WTC11 (cell line): ENCODE results near the gene TRRAP. TPM values are rescaled to one million over a fixed set of nuclear protein-coding genes. Genes with fewer than 3 reads are reported as not detected.

Experiments
- ATAC-seq: fragments of 200-7000 bp; cut with Tn5 transposase; 2 replicates; pipeline ENCODE4 v1.10.0; 2021; ENCODE audit warnings: mild to moderate bottlenecking, moderate library complexity
- CTCF ChIA-PET: fragments of 300-600 bp; sonication (Branson Sonifier 250); formaldehyde crosslinking; loops from one replicate; lab custom pipeline; 2021; ENCODE audit warnings: antibody characterized with exemption; lab: Charles Lee
- POLR2A ChIA-PET: fragments of 350-600 bp; sonication (Branson Sonifier 250); formaldehyde crosslinking; loops from one replicate; lab custom pipeline; 2021; ENCODE audit warnings: antibody characterized with exemption; lab: Charles Lee
- DNase-seq: peaks from one replicate; pipeline ENCODE4 v3.0.0; 2021; ENCODE audit warnings: low spot score
- H3K27ac Mint-ChIP-seq: 2 replicates; pipeline ENCODE4 v1.8.0; 2021; ENCODE audit warnings: mixed read lengths
- H3K27me3 Mint-ChIP-seq: 2 replicates; pipeline ENCODE4 v1.8.0; 2021; ENCODE audit warnings: low read depth, mild to moderate bottlenecking, moderate library complexity, mixed read lengths
- H3K36me3 Mint-ChIP-seq: 2 replicates; pipeline ENCODE4 v1.8.0; 2021; ENCODE audit warnings: mixed read lengths
- H3K4me1 Mint-ChIP-seq: 2 replicates; pipeline ENCODE4 v1.8.0; 2022; ENCODE audit warnings: mixed read lengths
- H3K4me3 Mint-ChIP-seq: 2 replicates; pipeline ENCODE4 v1.8.0; 2021; ENCODE audit warnings: mild to moderate bottlenecking, moderate library complexity, mixed read lengths
- H3K9me3 Mint-ChIP-seq: 2 replicates; pipeline ENCODE4 v1.8.0; 2021; ENCODE audit warnings: mixed read lengths
- AR ChIP-seq: fragments of 250-450 bp; sonication (Bioruptor Pico); IDR thresholded peaks from 2 replicates; pipeline ENCODE4 v1.9.0; 2021; ENCODE audit warnings: mild to moderate bottlenecking
- ATF2 ChIP-seq: sonication (generic); formaldehyde crosslinking; IDR thresholded peaks from 2 replicates; pipeline ENCODE4 v1.8.1; 2022; ENCODE audit warnings: low read depth, missing genetic modification reagents, borderline replicate concordance
- EMX1 ChIP-seq: fragments of 250-450 bp; sonication (Bioruptor Pico); IDR thresholded peaks from 2 replicates; pipeline ENCODE4 v1.8.0; 2021; ENCODE audit warnings: mild to moderate bottlenecking
- SMAD4 ChIP-seq: sonication (generic); formaldehyde crosslinking; IDR thresholded peaks from 2 replicates; pipeline ENCODE4 v1.8.0; 2022; ENCODE audit warnings: mild to moderate bottlenecking, missing genetic modification reagents
- ZNF121 ChIP-seq: sonication (generic); formaldehyde crosslinking; IDR thresholded peaks from 2 replicates; pipeline ENCODE4 v1.8.0; 2023; ENCODE audit warnings: missing genetic modification reagents
- ZNF423 ChIP-seq: fragments of 250-450 bp; sonication (Bioruptor Pico); IDR thresholded peaks from 2 replicates; pipeline ENCODE4 v2.1.2; 2022; ENCODE audit warnings: mild to moderate bottlenecking, moderate library complexity
- total RNA-seq: library from RNA; stranded (reverse); gene quantifications from 3 replicates; pipeline ENCODE4 v1.2.3, GENCODE V29; 2021
- TF ChIP-seq, protein P1 (sequence below): sonication (generic); formaldehyde crosslinking; IDR thresholded peaks from 2 replicates; pipeline ENCODE4 v1.8.0; 2022; ENCODE audit warnings: mild to moderate bottlenecking, missing genetic modification reagents
- TF ChIP-seq, protein P2 (sequence below): sonication (generic); formaldehyde crosslinking; IDR thresholded peaks from 2 replicates; pipeline ENCODE4 v1.8.1; 2023; ENCODE audit warnings: mild to moderate bottlenecking, missing genetic modification reagents
- TF ChIP-seq, protein P3 (sequence below): sonication (generic); formaldehyde crosslinking; IDR thresholded peaks from 2 replicates; pipeline ENCODE4 v1.8.1; 2023; ENCODE audit warnings: mild to moderate bottlenecking, moderate library complexity, missing genetic modification reagents
- TF ChIP-seq, protein P4 (sequence below): fragments of 200-600 bp; IDR thresholded peaks from 2 replicates; pipeline ENCODE4 v1.8.0; 2022; ENCODE audit warnings: antibody characterized with exemption

TRRAP gene
- total RNA-seq, 1 experiment from 2014 or later: 46.5 TPM

DNA sequence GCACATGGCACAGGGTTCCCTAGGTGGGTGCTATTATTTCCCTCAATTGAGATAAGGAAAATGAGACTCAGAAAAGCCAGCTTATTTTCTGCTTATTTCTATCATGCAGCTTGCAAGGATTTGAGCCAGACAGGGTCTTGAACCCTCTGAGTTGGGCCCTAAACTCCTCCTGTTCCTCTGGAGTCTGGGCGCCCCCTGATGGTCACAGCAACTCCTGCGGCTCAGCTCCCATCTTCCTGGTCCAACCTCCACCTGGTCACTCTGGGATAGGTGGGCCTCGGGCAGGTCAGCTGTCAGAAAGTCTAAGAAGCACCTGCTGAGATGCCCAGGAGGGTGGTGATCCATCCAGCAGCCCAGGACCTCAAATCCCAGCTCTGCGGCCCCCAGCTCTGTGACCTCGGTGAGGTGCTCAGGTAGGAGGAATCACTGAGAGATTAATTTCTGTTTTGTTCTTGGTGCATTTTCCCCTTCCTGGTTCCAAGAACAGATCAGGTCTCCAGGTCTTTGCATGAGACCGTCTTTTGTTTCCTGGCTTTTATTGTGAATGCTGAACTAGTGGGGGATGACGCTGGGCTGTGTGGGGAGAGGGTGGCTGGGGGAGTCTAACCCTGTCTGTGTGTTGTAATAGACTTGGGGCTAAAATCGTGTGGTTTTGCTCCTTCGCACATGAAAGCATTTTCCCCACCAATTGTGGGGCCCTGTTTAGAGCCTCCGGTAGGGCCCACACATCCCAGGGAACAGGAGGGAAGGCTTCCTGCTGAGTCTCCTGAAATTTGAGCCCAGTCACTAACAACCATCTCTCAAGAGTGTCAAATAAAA, 41.3 kb upstream of the TRRAP start:
- CTCF ChIA-PET: interaction anchor here (0.6 to 3.1 kb wide), 36 partner anchors 9 to 436 kb away, joined by 3 to 25 read pairs (median 4); partner anchors contain the start of genes BAIAP2L1, NPTX2 and TRRAP
- ATAC-seq: peak; percentile 87

More for the DNA sequence above, 41.3 kb upstream of the TRRAP start:
- Mint-ChIP-seq H3K36me3 (no peaks in the 10 kb centered on the region), H3K4me3 (no peak overlapping the region), H3K4me1 (peaks cover 8% of the 10 kb centered on the region), H3K9me3 (no peaks in the 10 kb centered on the region), H3K27me3 (no peaks in the 10 kb centered on the region), H3K27ac (no peak overlapping the region)
- DNase-seq: peak; percentile 90
- TF ChIP-seq AR (CRISPR knock-in tag) (no peak), ZNF423 (CRISPR knock-in tag) (peak; percentile 43; the same call in 1 of the 2 replicates), EMX1 (CRISPR knock-in tag) (no peak), SMAD4 (CRISPR knock-in tag) (no peak), ZNF121 (CRISPR knock-in tag) (no peak), ATF2 (no peak)
- TF ChIP-seq, protein P1, sequence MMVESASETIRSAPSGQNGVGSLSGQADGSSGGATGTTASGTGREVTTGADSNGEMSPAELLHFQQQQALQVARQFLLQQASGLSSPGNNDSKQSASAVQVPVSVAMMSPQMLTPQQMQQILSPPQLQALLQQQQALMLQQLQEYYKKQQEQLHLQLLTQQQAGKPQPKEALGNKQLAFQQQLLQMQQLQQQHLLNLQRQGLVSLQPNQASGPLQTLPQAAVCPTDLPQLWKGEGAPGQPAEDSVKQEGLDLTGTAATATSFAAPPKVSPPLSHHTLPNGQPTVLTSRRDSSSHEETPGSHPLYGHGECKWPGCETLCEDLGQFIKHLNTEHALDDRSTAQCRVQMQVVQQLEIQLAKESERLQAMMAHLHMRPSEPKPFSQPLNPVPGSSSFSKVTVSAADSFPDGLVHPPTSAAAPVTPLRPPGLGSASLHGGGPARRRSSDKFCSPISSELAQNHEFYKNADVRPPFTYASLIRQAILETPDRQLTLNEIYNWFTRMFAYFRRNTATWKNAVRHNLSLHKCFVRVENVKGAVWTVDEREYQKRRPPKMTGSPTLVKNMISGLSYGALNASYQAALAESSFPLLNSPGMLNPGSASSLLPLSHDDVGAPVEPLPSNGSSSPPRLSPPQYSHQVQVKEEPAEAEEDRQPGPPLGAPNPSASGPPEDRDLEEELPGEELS (CRISPR knock-in tag): no peak
- TF ChIP-seq, protein P2, sequence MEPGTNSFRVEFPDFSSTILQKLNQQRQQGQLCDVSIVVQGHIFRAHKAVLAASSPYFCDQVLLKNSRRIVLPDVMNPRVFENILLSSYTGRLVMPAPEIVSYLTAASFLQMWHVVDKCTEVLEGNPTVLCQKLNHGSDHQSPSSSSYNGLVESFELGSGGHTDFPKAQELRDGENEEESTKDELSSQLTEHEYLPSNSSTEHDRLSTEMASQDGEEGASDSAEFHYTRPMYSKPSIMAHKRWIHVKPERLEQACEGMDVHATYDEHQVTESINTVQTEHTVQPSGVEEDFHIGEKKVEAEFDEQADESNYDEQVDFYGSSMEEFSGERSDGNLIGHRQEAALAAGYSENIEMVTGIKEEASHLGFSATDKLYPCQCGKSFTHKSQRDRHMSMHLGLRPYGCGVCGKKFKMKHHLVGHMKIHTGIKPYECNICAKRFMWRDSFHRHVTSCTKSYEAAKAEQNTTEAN (CRISPR knock-in tag): no peak
- TF ChIP-seq, protein P3, sequence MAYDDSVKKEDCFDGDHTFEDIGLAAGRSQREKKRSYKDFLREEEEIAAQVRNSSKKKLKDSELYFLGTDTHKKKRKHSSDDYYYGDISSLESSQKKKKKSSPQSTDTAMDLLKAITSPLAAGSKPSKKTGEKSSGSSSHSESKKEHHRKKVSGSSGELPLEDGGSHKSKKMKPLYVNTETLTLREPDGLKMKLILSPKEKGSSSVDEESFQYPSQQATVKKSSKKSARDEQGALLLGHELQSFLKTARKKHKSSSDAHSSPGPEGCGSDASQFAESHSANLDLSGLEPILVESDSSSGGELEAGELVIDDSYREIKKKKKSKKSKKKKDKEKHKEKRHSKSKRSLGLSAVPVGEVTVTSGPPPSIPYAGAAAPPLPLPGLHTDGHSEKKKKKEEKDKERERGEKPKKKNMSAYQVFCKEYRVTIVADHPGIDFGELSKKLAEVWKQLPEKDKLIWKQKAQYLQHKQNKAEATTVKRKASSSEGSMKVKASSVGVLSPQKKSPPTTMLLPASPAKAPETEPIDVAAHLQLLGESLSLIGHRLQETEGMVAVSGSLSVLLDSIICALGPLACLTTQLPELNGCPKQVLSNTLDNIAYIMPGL (CRISPR knock-in tag): no peak
- TF ChIP-seq, protein P4, sequence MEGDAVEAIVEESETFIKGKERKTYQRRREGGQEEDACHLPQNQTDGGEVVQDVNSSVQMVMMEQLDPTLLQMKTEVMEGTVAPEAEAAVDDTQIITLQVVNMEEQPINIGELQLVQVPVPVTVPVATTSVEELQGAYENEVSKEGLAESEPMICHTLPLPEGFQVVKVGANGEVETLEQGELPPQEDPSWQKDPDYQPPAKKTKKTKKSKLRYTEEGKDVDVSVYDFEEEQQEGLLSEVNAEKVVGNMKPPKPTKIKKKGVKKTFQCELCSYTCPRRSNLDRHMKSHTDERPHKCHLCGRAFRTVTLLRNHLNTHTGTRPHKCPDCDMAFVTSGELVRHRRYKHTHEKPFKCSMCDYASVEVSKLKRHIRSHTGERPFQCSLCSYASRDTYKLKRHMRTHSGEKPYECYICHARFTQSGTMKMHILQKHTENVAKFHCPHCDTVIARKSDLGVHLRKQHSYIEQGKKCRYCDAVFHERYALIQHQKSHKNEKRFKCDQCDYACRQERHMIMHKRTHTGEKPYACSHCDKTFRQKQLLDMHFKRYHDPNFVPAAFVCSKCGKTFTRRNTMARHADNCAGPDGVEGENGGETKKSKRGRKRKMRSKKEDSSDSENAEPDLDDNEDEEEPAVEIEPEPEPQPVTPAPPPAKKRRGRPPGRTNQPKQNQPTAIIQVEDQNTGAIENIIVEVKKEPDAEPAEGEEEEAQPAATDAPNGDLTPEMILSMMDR: peak; percentile 64
- POLR2A ChIA-PET: interaction anchor here (0.6 to 0.8 kb wide), 2 partner anchors 17 to 220 kb away, joined by 3 read pairs; partner anchors contain the start of gene NPTX2
